Activated CD4-positive, alpha-beta T cell treated with anti-CD3 and anti-CD28 coated beads, Interleukin-10, Interleukin-2, amounts not matched to agents 100 ng/mL and 50 ng/mL, durations not matched to agents 16 hours and 8 hours (primary cell): Measurements from ENCODE around the gene STIL.
"Not testable (repeated sequence)": the region's sequence is repeated elsewhere in the genome, so short reads cannot be mapped to it uniquely, and the experiment has no call there.

Source experiments
- DNase-seq: peaks from one replicate; pipeline ENCODE4 v3.0.0-alpha.2; 2020

STIL gene

GRCh38 chr1:47317841-47318240 is 3.9 kb upstream of the STIL start:
- no peak for DNase-seq

DNA sequence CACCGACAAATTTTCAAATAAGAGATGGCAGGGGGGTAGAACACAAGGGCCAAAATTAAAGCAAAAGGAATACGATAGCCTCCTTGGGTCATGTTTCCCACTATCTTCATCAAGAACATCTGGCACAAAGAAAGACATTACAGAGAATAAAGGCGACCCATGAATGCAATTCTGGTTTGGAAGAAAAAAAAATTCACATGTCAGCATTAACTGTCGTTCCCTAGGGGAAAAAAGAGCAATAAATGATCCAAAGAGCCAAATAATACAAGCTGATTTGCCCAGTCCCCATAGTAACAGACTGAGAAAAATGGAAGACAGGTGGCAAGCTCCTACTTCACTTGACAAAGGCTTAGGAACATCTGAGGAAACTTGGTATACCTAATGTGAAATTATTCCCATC is 4.5 kb downstream of the STIL start:
- DNase-seq, result no peak

DNA sequence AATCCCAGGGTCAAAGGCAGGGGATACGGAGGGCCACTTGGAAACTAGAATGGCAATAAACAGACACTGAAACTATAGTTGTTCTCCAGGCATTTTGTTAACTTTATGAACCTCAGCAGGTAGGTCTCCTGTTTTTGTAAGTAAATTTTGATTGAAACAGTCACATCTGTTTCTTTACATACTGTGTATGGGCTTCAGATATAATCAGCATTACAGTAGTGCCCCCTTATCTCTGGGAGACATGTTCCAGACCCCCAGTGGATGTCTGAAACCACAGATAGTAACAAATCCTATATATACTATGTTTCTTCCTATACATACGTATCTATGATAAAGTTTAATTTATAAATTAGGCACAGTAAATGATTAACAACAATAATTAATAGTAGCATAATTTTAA is 11.5 kb downstream of the STIL start:
- no peak for DNase-seq

DNA sequence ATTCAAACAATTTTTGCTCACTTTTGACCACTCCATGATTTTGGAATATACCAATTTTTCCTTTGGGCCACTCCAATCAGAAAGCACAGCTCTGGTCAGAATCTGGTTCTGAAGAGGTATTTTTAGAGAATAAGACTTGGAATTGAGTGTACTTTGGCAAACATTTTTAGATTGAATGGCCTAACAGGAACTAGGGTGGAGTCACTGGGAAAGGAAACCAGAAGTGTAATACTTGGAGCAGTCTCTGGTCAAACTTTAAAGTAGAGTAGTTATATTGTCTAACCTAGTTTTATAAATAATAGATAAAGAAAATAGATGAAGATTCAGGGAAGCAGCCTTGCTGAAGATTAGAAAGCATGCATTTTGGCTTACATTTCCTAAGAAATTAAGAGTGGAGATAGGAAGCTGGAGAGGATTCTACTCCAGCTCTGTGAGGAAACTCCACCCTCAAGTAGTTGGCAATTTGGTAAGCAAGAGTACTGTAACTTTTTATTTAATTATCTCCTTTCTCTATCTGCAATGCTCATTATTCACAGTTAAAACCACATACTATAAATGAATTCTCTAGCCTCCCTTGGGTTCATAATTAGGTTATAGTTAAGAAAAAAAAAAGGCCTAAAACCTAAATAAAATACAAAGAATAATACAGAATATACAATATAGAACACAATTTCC is 15.8 kb downstream of the STIL start:
- no peak for DNase-seq

DNA sequence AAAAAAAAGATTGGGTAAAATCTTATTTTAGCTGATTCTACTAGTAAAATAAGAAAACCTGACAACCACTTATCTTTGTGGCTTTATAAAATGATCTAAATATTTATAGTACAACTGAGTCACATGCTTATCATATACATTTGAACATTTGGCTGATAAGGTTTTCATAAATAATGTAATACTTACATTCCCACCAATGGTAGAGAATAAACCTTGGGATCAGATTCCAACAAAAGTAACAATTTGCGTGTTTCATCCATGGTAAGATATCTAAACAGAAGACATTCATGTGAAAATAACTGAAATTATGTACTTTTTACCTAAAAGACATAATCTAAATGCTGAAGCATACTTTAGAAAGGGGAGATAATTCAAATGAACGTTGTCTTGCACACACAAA is 18.4 kb downstream of the STIL start:
- DNase-seq, result no peak

DNA sequence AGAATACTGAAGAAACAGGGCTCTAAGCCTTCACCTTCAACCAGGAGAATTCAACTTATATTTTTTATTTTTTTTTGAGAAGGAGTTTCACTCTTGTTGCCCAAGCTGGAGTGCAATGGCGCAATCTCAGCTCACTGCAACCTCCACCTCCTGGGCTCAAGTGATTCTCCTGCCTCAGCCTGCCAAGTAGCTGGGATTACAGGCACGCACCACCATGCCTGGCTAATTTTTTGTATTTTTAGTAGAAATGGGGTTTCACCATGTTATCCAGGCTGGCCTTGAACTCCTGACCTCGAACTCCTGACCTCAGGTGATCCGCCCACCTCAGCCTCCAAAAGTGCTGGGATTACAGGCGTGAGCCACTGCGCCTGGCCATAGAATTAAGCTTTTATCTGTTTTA is 19.1 kb downstream of the STIL start:
- not testable (repeated sequence) for DNase-seq

DNA sequence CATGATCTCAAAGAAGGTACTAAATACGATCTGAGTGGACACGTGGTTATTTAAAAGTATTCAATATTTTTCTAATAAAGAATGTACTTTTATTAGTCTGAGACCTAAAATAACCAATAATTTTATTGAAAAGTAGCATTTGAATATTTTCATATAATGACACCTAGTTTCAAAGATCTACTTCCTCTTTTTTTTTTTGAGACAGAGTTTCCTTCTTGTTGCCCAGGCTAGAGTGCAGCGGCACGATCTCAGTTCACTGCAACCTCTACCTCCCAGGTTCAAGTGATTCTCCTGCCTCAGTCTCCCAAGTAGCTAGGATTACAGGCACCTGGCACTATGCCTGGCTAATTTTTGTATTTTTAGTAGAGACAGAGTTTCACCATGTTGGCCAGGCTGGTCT is 25.8 kb downstream of the STIL start:
- DNase-seq, result not testable (repeated sequence)

DNA sequence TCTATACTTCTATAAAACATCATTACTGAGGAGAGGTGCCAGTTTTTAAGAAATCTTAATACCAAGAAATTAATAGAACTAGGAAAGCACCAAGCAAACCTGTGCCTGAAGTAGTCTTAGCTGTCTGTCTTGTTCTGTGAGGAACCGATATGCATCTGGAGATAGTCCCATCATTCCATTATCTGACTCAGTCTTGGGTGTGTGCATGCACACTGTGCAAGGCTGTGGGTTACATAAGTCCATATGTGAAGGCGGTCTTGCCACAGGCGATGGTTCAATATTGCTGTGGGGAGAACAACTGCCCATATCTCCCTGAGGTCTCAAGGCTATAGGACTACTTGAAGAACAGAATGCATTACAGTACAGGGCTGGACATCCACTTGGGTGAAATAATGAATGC is 33.8 kb downstream of the STIL start:
- DNase-seq, result no peak

GRCh38 chr1:47276850-47277249 is 37.1 kb downstream of the STIL start:
- DNase-seq, result no peak

DNA sequence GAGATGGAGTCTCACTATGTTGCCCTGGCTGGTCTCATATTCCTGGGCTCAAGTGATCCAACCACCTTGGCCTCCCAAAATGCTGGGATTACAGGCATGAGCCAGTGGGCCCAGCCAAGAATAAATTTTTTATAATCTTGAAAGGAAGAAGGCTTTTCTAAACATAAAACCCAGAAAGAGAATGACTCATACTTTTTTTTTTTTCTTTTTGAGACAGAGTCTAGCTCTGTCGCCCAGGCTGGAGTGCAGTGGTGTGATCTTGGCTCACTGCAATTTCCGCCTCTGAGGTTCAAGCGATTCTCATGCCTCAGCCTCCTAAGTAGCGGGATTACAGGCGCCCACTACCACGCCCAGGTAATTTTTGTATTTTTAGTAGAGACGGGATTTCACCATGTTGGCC is 38.1 kb downstream of the STIL start:
- not testable (repeated sequence) for DNase-seq

GRCh38 chr1:47265529-47265928 is 48.4 kb downstream of the STIL start:
- DNase-seq, result not testable (repeated sequence)

DNA sequence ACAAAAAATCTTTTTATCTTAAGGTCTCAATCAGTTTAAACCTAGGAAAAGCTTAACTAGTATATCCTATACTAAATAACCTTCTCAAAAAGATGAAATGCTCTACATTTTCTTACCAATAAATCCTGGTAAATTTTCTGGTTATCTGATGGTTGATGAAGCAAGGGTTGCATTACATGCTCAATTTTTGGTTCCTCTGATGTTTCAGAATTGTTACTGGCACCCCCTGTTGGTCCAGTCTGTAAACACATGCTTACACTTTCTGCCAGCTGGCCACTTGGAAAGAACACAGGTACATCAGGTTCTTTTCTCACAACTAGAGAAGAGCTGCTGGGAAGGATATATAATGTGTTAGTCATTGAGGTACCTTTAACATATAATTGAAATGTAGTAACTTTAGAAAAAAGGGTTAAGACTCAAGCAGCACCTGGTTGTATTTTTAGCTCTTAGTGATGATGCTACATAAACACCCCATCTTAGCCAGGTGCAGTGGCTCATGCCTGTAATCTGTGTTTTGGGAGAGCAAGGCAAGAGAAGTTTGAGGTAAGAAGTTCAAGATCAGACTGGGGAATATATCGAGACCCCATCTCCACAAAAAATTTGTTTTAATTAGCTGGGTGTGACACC is 51.0 kb downstream of the STIL start:
- DNase-seq, result peak; percentile 52

DNA sequence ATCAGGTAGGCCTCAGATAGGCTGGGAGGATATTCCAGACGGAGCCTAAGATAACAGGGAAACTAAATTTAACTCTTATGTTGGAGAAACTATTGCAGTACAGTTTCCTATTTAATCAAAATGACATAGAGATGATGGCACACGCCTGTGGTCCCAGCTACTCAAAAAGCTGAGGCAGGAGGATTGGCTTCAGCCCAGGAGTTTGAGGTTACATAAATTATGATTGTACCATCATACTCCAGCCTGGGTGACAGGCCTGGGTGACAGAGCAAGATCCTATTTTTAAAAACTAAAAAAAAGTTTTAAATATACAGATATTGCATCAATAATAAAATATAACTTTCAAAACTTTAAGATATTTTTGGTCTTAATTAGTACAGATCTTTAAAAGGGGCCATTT is 56.7 kb downstream of the STIL start:
- no peak for DNase-seq

- DNase-seq, result no peak
Observed at GRCh38 chr1:47252795-47253194, 61.2 kb downstream of the STIL start.

GRCh38 chr1:47252369-47252768 is 61.6 kb downstream of the STIL start:
- DNase-seq, result no peak

GRCh38 chr1:47249755-47250154 is 64.2 kb downstream of the STIL start:
- no peak for DNase-seq

- DNase-seq, result no peak
Observed at GRCh38 chr1:47244339-47244862, 69.5 kb downstream of the STIL start.

- DNase-seq, result no peak
Observed at GRCh38 chr1:47243910-47244309, 70.0 kb downstream of the STIL start.

GRCh38 chr1:47241114-47242113 is 72.5 kb downstream of the STIL start:
- DNase-seq, result no peak

DNA sequence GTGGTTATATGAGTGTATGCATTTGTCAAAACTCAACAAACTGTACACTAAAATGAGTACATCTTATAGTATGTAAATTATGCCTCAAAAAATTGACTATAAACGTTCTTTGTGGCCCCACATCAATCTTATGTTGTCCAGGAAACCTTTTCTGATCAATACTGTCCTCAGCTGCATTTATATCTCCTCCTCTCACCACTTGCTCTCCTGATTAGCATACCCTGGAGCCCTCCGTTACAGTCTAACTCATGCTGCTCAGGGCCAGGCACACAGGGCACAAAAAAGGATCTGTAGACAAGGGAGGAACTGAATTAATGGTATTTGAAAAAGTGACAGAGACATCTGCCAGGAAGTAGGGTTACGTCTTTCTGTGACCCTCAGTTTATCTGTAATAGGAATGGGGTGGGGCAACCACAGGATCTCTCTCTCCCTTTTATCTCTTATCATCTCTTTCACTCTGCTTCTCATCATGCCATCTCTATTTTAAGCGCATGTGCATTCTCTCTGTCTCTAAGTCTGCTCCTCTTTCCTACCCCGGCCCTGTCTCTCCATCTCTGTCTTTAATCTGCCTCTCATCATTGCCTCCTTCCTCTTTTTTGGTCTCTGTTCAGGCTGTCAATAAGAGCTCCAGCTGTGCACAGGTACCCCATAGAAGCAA is 74.9 kb downstream of the STIL start:
- DNase-seq, result no peak

DNA sequence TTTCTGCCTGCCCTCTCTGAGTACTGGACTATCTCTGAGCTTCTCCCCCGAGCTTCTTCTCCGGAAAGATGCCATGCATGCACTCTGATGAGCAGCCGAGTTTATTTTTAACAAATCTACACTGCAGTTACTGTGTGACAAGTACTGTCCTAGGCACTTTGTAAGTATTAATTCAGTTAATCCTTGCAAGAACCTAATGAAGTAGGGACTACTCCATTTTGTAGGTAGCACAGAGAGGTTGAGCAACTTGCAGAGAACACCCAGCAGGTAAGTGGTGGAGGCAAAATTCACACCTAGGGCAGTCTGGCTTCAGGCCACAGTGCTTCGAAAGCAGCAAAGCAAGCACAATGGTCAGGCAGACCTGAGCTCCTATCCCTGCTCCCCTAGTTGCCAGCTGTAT is 78.1 kb downstream of the STIL start:
- no peak for DNase-seq

DNA sequence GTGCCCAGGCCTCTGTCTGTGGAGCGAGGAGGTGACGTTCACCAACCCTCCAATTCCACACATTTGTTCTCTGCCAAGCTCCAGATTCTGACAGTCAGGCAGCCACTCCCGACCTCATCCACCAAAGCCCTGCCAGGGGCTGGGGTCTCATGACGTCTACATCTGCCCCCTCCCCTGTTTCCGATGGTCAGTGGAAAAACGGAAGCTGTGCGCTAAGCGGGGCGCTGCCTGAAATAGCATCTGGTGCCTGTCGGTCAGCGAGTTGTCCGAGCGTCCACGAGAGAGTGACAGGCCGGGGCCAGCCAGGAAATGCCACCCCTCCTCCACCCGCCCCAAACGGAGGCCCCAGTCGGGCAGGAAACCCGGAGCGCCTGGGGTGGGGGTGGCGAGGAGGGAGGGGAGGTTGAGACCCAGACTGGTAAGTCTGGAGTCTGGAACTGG is 78.7 kb downstream of the STIL start:
- no peak for DNase-seq

GRCh38 chr1:47233186-47233585 is 80.8 kb downstream of the STIL start:
- DNase-seq, result no peak
